GM13977 (cell line): ENCODE results near the gene FAM193A.

Experiments used
- DNase-seq: peaks from one replicate; pipeline ENCODE4 v3.0.0; 2012; ENCODE audit warnings: low spot score
- CTCF ChIP-seq: IDR thresholded peaks from 2 replicates; pipeline ENCODE4 v1.5.1; 2012; ENCODE audit warnings: mild to moderate bottlenecking, control low read depth; ENCODE audit not compliant: insufficient read depth; ENCODE audit errors: extremely low read depth, missing control alignments
- in situ Hi-C: fragments of 300-500 bp; cut with MboI; formaldehyde crosslinking; loops from one replicate; pipeline ENCODE4 v1.12.0; 2022; ENCODE audit warnings: low sequenced_read_pairs, low pct_unique_long_range_greater_than_20kb, mixed read lengths, inconsistent platforms; ENCODE audit not compliant: unreplicated experiment

Gene FAM193A

GRCh38 chr4:2713337-2713736 lies 176.9 kb downstream of the FAM193A start:
- in situ Hi-C loops: no loop called here

GRCh38 chr4:2714061-2714770 lies 177.8 kb downstream of the FAM193A start:
- no peak for TF ChIP-seq CTCF
- DNase-seq: no peak
- in situ Hi-C loops: no loop called here

More at GRCh38 chr4:2713337-2713736, 176.9 kb downstream of the FAM193A start:
- no peak for DNase-seq
- TF ChIP-seq CTCF: no peak

- DNase-seq: no peak
- TF ChIP-seq CTCF: no peak
- in situ Hi-C loops: no loop called here
Measured at GRCh38 chr4:2714918-2715317, 178.5 kb downstream of the FAM193A start.

- in situ Hi-C loops: no loop called here
- no peak for TF ChIP-seq CTCF
Measured at GRCh38 chr4:2715426-2715825, 179.0 kb downstream of the FAM193A start.

GRCh38 chr4:2716236-2716635 lies 179.8 kb downstream of the FAM193A start:
- DNase-seq: no peak
- TF ChIP-seq CTCF: no peak
- in situ Hi-C loops: no loop called here

More at GRCh38 chr4:2715426-2715825, 179.0 kb downstream of the FAM193A start:
- no peak for DNase-seq

- TF ChIP-seq CTCF: no peak
- in situ Hi-C loops: no loop called here
- no peak for DNase-seq
Measured at GRCh38 chr4:2721586-2721985, 185.1 kb downstream of the FAM193A start.
